Caco-2 (cell line): ENCODE measurements around the gene CETP. TPM values are rescaled to one million over a fixed set of nuclear protein-coding genes. Genes with fewer than 3 reads are reported as not detected.

ENCODE experiments used
- BruUV-seq: library from RNA; stranded (reverse); fragments of 400-500 nt; replicated peaks from 2 replicates; lab custom pipeline; 2021; lab: Mats Ljungman, UMichigan
- CTCF ChIA-PET: fragments of 300-600 bp; sonication (Branson Sonifier 250); formaldehyde crosslinking; loops from one replicate; lab custom pipeline; 2022; ENCODE audit warnings: antibody characterized with exemption; lab: Charles Lee
- POLR2A ChIA-PET: fragments of 300-600 bp; sonication (Branson Sonifier 250); formaldehyde crosslinking; loops from one replicate; lab custom pipeline; 2022; ENCODE audit warnings: antibody characterized with exemption; lab: Charles Lee
- DNase-seq, 2 experiments: peaks; one replicate each; pipeline versions ENCODE4 v3.0.0 to v3.0.0-alpha.2; 2020 to 2022
- H3K27me3 ChIP-seq: replicated peaks from 2 replicates; pipeline ENCODE4 v1.6.0; 2011; ENCODE audit warnings: low read length; ENCODE audit not compliant: control insufficient read depth, insufficient read depth
- H3K36me3 ChIP-seq: 2 replicates; pipeline ENCODE4 v1.5.1; 2011; ENCODE audit warnings: low read length; ENCODE audit not compliant: control insufficient read depth, insufficient read depth
- H3K4me1 ChIP-seq: fragments of 250-450 bp; sonication (Bioruptor Pico); 2 replicates; pipeline ENCODE4 v1.5.1; 2020; ENCODE audit warnings: mild to moderate bottlenecking
- H3K4me3 ChIP-seq: 2 replicates; pipeline ENCODE4 v1.5.1; 2011; ENCODE audit warnings: low read depth, mild to moderate bottlenecking, control low read depth, low read length
- H3K9me3 ChIP-seq: fragments of 250-450 bp; sonication (Bioruptor Pico); 2 replicates; pipeline ENCODE4 v1.5.1; 2020; ENCODE audit warnings: mild to moderate bottlenecking, moderate library complexity
- H3K27ac Mint-ChIP-seq: one replicate; pipeline ENCODE4 v1.8.0; 2022; ENCODE audit warnings: mixed read lengths; ENCODE audit not compliant: unreplicated experiment
- H3K27me3 Mint-ChIP-seq: one replicate; pipeline ENCODE4 v1.8.0; 2022; ENCODE audit warnings: mixed read lengths; ENCODE audit not compliant: insufficient read depth, unreplicated experiment
- H3K36me3 Mint-ChIP-seq: one replicate; pipeline ENCODE4 v1.8.0; 2022; ENCODE audit warnings: mild to moderate bottlenecking, mixed read lengths; ENCODE audit not compliant: insufficient read depth, unreplicated experiment
- H3K4me1 Mint-ChIP-seq: one replicate; pipeline ENCODE4 v1.8.0; 2022; ENCODE audit warnings: low read depth, mixed read lengths; ENCODE audit not compliant: unreplicated experiment
- H3K4me3 Mint-ChIP-seq: one replicate; pipeline ENCODE4 v1.8.0; 2022; ENCODE audit warnings: mild to moderate bottlenecking, moderate library complexity, mixed read lengths; ENCODE audit not compliant: unreplicated experiment
- H3K9me3 Mint-ChIP-seq: one replicate; pipeline ENCODE4 v1.8.0; 2022; ENCODE audit warnings: mixed read lengths; ENCODE audit not compliant: unreplicated experiment
- intact Hi-C: fragments of 100-400 bp; cut with micrococcal nuclease; formaldehyde crosslinking; loops from one replicate; pipeline ENCODE4 v1.10.0; 2022; ENCODE audit not compliant: unreplicated experiment
- total RNA-seq: library from RNA; stranded (reverse); gene quantifications from 2 replicates; pipeline ENCODE4 v1.2.3, GENCODE V29; 2022
- TF ChIP-seq, protein P1 (sequence below), 2 experiments: fragments of 200-600 bp in 1 of 2; IDR thresholded peaks; 1 replicate in 1 of 2; 2 replicates in 1 of 2; pipeline versions ENCODE4 v1.5.1 to v1.8.0; 2011 to 2022; ENCODE audit warnings: antibody characterized with exemption in 1 of 2, control low read depth in 1 of 2, inconsistent platforms in 1 of 2, low read depth in 1 of 2, low read length in 1 of 2, mild to moderate bottlenecking in 1 of 2, moderate library complexity in 1 of 2; ENCODE audit not compliant: insufficient read depth in 1 of 2, severe bottlenecking in 1 of 2, unreplicated experiment in 1 of 2

The CETP gene
- total RNA-seq, 1 experiment from 2014 or later, result not detected

DNA sequence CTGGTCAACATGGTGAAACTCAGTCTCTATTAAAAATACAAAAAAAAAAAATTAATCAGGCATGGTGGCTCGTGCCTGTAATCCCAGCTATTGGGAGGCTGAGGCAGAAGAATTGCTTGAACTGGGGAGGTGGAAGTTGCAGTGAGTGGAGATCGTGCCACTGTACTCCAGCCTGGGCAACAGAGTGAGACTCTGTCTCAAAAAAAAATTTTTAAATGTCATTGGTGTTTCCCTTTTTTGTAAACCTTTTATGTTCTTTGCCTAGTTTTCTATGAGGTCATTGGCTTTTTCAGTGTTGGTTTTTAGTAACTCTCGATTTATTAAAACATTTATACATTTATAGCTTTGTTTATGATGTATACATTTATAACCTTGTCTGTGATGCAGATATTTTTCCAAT lies 45.8 kb downstream of the CETP start:
- peaks cover 3% of the 10 kb centered on the region for H3K27me3 Mint-ChIP-seq
- H3K9me3 ChIP-seq, result no peaks in the 10 kb centered on the region
- no peak overlapping the region for H3K4me3 Mint-ChIP-seq
- BruUV-seq, result no TSS peak
- H3K36me3 ChIP-seq, result no peaks in the 10 kb centered on the region
- H3K9me3 Mint-ChIP-seq, result no peaks in the 10 kb centered on the region
- TF ChIP-seq, protein P1, sequence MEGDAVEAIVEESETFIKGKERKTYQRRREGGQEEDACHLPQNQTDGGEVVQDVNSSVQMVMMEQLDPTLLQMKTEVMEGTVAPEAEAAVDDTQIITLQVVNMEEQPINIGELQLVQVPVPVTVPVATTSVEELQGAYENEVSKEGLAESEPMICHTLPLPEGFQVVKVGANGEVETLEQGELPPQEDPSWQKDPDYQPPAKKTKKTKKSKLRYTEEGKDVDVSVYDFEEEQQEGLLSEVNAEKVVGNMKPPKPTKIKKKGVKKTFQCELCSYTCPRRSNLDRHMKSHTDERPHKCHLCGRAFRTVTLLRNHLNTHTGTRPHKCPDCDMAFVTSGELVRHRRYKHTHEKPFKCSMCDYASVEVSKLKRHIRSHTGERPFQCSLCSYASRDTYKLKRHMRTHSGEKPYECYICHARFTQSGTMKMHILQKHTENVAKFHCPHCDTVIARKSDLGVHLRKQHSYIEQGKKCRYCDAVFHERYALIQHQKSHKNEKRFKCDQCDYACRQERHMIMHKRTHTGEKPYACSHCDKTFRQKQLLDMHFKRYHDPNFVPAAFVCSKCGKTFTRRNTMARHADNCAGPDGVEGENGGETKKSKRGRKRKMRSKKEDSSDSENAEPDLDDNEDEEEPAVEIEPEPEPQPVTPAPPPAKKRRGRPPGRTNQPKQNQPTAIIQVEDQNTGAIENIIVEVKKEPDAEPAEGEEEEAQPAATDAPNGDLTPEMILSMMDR (IDR thresholded peaks at IDR 0.05; ENCODE audit: insufficient read depth in 1 of 2, low read depth in 1 of 2, low read length in 1 of 2, severe bottlenecking in 1 of 2, unreplicated experiment in 1 of 2), result no peak
- peaks cover 7% of the 10 kb centered on the region for H3K4me1 Mint-ChIP-seq
- no peaks in the 10 kb centered on the region for H3K27me3 ChIP-seq
- no peak overlapping the region for H3K4me3 ChIP-seq
- intact Hi-C loops, result no loop called here
- no peak for DNase-seq
- 0 out of 2 replicates have a peak, but pooled peaks cover 4% of the 10 kb centered on the region for H3K4me1 ChIP-seq
- ChIA-PET POLR2A (no interaction called here), CTCF (no interaction called here)
- no peaks in the 10 kb centered on the region for H3K36me3 Mint-ChIP-seq
- H3K27ac Mint-ChIP-seq, result no peak overlapping the region

DNA sequence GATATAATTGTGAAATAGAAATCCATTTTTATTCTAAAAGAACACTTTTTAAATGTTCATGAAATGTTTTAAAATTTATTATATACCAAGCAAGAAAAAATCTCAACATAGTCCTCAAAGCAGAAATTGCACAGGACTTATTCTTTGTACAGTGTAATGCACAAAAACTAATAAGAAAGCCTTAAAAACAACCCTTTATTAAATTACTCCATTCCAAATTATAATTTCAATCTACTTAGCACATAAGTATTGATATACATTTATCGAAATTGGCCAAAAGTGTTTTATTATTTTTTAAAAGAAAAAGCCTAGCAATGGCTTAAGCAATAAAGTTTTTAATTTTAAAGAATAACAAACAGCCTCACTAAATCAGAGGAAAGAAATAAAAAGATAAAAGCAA lies 46.7 kb downstream of the CETP start:
- no TSS peak for BruUV-seq
- Mint-ChIP-seq H3K36me3 (no peaks in the 10 kb centered on the region), H3K4me1 (peaks cover 7% of the 10 kb centered on the region), H3K9me3 (no peaks in the 10 kb centered on the region), H3K27me3 (peaks cover 3% of the 10 kb centered on the region), H3K27ac (no peak overlapping the region), H3K4me3 (no peak overlapping the region)
- no peaks in the 10 kb centered on the region for H3K27me3 ChIP-seq
- H3K4me1 ChIP-seq, result 0 out of 2 replicates have a peak, but pooled peaks cover 4% of the 10 kb centered on the region
- TF ChIP-seq, protein P1 (IDR thresholded peaks at IDR 0.05; ENCODE audit: insufficient read depth in 1 of 2, low read depth in 1 of 2, low read length in 1 of 2, severe bottlenecking in 1 of 2, unreplicated experiment in 1 of 2), result no peak
- H3K4me3 ChIP-seq, result no peak overlapping the region
- ChIA-PET POLR2A (no interaction called here), CTCF (no interaction called here)
- intact Hi-C loops, result no loop called here
- DNase-seq, result no peak
- no peaks in the 10 kb centered on the region for H3K36me3 ChIP-seq
- H3K9me3 ChIP-seq, result no peaks in the 10 kb centered on the region

DNA sequence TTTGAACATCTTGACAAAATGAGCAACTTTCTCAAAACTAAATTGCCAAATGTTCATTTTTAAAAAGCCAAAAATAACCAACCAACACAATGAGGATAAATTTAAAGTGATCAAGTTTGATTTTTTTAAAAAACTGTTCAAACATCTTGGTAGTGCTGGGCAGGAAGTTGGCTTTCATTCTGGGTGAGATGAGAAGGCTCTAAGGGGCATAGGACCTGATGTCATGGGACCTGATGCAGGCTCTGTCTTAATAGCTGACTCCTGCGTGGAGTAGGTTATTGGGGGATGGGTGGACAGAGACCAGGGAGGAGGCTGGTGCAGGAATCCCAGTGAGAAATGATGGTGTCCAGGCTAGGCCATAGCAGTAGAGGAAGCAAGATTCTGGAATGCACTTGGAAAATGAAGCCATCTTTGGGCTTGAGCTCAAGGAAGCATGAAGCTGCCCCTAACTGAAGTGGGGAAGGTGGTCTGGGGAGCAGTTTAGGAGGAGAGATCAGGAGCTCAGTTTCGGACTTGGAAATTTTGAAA lies 48.0 kb downstream of the CETP start:
- TF ChIP-seq, protein P1 (IDR thresholded peaks at IDR 0.05; ENCODE audit: insufficient read depth in 1 of 2, low read depth in 1 of 2, low read length in 1 of 2, severe bottlenecking in 1 of 2, unreplicated experiment in 1 of 2), result no peak
- ChIA-PET POLR2A (no interaction called here), CTCF (interaction anchor here (0.6 kb wide), 2 partner anchors 11 to 44 kb away, joined by 3 to 5 read pairs; no protein-coding TSS in a partner anchor)
- no TSS peak for BruUV-seq
- Mint-ChIP-seq H3K27ac (no peak overlapping the region), H3K9me3 (no peaks in the 10 kb centered on the region), H3K4me1 (peaks cover 4% of the 10 kb centered on the region), H3K36me3 (no peaks in the 10 kb centered on the region), H3K4me3 (no peak overlapping the region), H3K27me3 (peaks cover 3% of the 10 kb centered on the region)
- H3K9me3 ChIP-seq, result no peaks in the 10 kb centered on the region
- DNase-seq, result no peak
- H3K27me3 ChIP-seq, result no peaks in the 10 kb centered on the region
- H3K4me3 ChIP-seq, result no peak overlapping the region
- no peaks in the 10 kb centered on the region for H3K36me3 ChIP-seq
- intact Hi-C loops, result no loop called here
- no peaks in the 10 kb centered on the region for H3K4me1 ChIP-seq
